GM13977 (cell line): ENCODE data around the gene RAMP1.

Source experiments
- DNase-seq: peaks from one replicate; pipeline ENCODE4 v3.0.0; 2012; ENCODE audit warnings: low spot score
- CTCF ChIP-seq: IDR thresholded peaks from 2 replicates; pipeline ENCODE4 v1.5.1; 2012; ENCODE audit warnings: mild to moderate bottlenecking, control low read depth; ENCODE audit not compliant: insufficient read depth; ENCODE audit errors: extremely low read depth, missing control alignments
- in situ Hi-C: fragments of 300-500 bp; cut with MboI; formaldehyde crosslinking; loops from one replicate; pipeline ENCODE4 v1.12.0; 2022; ENCODE audit warnings: low sequenced_read_pairs, low pct_unique_long_range_greater_than_20kb, mixed read lengths, inconsistent platforms; ENCODE audit not compliant: unreplicated experiment

RAMP1 gene

GRCh38 chr2:237951878-237952277 is 92.5 kb downstream of the RAMP1 start:
- no peak for TF ChIP-seq CTCF
- no peak for DNase-seq
- in situ Hi-C loops = no loop called here

DNA sequence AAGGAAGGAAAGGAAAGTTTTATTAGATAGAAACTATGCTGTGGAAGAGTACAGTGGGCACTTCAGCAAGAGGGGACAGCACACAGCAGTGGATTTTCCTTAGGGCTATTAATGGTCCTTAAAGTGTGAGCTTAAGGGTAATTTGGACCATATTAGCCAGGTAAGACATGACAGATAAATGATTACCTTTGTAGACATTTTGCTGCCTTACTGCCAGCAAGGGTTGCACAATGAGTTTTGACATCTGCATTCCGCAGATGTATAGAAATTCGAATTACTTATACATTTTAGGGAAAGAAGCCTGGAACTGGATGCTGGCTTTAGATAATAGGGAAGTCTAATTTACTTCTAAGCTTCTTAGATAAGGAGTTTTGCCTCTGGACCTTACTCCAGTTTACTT is 93.4 kb downstream of the RAMP1 start:
- no peak for TF ChIP-seq CTCF
- in situ Hi-C loops = no loop called here
- DNase-seq = no peak

GRCh38 chr2:237955640-237956401 is 96.4 kb downstream of the RAMP1 start:
- DNase-seq = no peak
- no peak for TF ChIP-seq CTCF
- in situ Hi-C loops = no loop called here

- TF ChIP-seq CTCF = no peak
- in situ Hi-C loops = no loop called here
Measured at GRCh38 chr2:237956402-237956736, 96.9 kb downstream of the RAMP1 start.

DNA sequence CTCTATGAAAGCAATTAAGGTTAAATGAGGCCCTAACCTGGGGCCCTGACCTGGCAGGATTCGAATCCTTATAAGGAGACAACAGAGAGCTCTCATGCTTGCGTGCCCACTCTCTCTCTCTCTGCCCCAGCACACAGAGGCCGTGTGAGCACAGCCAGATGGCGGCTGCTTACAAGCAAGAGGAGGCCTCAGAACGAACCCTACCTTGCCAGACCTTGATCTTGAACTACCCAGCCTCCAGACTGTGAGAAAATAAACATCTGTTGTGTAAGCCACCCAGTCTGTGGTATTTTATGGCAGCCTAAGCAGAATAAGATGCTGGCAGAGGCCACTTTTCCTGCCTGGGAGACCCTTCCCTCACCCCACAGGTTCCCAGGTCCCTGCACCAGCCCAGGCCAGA is 102.2 kb downstream of the RAMP1 start:
- in situ Hi-C loops = no loop called here
- no peak for DNase-seq
- TF ChIP-seq CTCF = no peak

More at GRCh38 chr2:237956402-237956736, 96.9 kb downstream of the RAMP1 start:
- no peak for DNase-seq
